ENCODE data around the gene STAT4.

STAT4 gene

GRCh38 chr2:190979906-190980629 is 170.7 kb downstream of the STAT4 start (continued):
- TF ChIP-seq SCRT1 (tag by site-specific recombination; IDR thresholded peaks at IDR 0.05; ENCODE audit: borderline replicate concordance), result peak; percentile 8; the same call in 1 of the 2 replicates
- no peak for TF ChIP-seq HOXD13 (CRISPR knock-in tag; IDR thresholded peaks at IDR 0.05; ENCODE audit: borderline replicate concordance)
- TF ChIP-seq ZNF629 (tag by site-specific recombination; IDR thresholded peaks at IDR 0.05), result peak; percentile 45; the same call in 1 of the 2 replicates
- TF ChIP-seq ZFP69B (tag by site-specific recombination; IDR thresholded peaks at IDR 0.05), result peak; percentile 97
- TF ChIP-seq ZNF174 (tag by site-specific recombination; IDR thresholded peaks at IDR 0.05), result no peak
- TF ChIP-seq, protein P1, sequence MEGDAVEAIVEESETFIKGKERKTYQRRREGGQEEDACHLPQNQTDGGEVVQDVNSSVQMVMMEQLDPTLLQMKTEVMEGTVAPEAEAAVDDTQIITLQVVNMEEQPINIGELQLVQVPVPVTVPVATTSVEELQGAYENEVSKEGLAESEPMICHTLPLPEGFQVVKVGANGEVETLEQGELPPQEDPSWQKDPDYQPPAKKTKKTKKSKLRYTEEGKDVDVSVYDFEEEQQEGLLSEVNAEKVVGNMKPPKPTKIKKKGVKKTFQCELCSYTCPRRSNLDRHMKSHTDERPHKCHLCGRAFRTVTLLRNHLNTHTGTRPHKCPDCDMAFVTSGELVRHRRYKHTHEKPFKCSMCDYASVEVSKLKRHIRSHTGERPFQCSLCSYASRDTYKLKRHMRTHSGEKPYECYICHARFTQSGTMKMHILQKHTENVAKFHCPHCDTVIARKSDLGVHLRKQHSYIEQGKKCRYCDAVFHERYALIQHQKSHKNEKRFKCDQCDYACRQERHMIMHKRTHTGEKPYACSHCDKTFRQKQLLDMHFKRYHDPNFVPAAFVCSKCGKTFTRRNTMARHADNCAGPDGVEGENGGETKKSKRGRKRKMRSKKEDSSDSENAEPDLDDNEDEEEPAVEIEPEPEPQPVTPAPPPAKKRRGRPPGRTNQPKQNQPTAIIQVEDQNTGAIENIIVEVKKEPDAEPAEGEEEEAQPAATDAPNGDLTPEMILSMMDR (tag by site-specific recombination; IDR thresholded peaks at IDR 0.05), result no peak

Data from HEK293 (cell line).